D721Med (cell line): ENCODE results near the gene SLC35C1.

Experiments
- DNase-seq: peaks from one replicate; pipeline ENCODE4 v3.0.0; 2011; ENCODE audit warnings: low spot score; ENCODE audit not compliant: insufficient read length
- FAIRE-seq: peaks from 2 replicates; lab custom pipeline; 2011; peaks lifted over from hg19 to GRCh38; lab: Jason Lieb, UNC
- TF ChIP-seq, protein P1 (sequence below): IDR thresholded peaks from 2 replicates; pipeline ENCODE4 v1.5.1; 2012; ENCODE audit warnings: mild to moderate bottlenecking, control low read depth; ENCODE audit not compliant: insufficient read depth; ENCODE audit errors: missing control alignments

The SLC35C1 gene

DNA sequence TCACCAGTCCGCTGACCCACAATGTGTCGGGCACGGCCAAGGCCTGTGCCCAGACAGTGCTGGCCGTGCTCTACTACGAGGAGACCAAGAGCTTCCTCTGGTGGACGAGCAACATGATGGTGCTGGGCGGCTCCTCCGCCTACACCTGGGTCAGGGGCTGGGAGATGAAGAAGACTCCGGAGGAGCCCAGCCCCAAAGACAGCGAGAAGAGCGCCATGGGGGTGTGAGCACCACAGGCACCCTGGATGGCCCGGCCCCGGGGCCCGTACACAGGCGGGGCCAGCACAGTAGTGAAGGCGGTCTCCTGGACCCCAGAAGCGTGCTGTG is 6.1 kb downstream of the SLC35C1 start:
- no peak for FAIRE-seq
- DNase-seq, result no peak
- TF ChIP-seq, protein P1, sequence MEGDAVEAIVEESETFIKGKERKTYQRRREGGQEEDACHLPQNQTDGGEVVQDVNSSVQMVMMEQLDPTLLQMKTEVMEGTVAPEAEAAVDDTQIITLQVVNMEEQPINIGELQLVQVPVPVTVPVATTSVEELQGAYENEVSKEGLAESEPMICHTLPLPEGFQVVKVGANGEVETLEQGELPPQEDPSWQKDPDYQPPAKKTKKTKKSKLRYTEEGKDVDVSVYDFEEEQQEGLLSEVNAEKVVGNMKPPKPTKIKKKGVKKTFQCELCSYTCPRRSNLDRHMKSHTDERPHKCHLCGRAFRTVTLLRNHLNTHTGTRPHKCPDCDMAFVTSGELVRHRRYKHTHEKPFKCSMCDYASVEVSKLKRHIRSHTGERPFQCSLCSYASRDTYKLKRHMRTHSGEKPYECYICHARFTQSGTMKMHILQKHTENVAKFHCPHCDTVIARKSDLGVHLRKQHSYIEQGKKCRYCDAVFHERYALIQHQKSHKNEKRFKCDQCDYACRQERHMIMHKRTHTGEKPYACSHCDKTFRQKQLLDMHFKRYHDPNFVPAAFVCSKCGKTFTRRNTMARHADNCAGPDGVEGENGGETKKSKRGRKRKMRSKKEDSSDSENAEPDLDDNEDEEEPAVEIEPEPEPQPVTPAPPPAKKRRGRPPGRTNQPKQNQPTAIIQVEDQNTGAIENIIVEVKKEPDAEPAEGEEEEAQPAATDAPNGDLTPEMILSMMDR, result no peak

- FAIRE-seq (no peak), DNase-seq (no peak)
- TF ChIP-seq, protein P1, result no peak
Observed at GRCh38 chr11:45811571-45812290, 6.8 kb downstream of the SLC35C1 start.

- FAIRE-seq (no peak), DNase-seq (no peak)
- TF ChIP-seq, protein P1, result no peak
Observed at GRCh38 chr11:45812581-45813548, 7.9 kb downstream of the SLC35C1 start.

DNA sequence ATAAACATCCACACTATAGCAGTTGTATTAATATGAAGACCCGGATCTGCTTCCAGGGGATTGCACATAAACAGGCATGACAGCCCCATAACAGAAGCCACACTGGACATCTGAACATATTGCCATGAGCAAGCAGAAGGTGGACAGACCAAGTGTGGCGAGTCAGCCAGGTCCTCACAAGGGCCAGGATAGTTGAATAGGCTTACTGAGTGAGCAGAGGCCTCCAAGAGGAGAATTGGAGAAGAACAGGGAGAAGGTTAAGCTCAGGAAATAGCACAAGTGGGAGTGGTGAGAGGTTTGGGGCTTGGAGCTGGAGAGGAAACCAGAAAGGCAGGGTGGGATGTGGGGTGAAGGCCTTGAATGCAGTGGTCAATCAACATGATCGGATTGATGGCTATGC is 10.8 kb downstream of the SLC35C1 start:
- DNase-seq, result no peak
- TF ChIP-seq, protein P1, result no peak
- FAIRE-seq, result no peak

GRCh38 chr11:45816614-45817013 is 11.7 kb downstream of the SLC35C1 start:
- FAIRE-seq (no peak), DNase-seq (no peak)
- TF ChIP-seq, protein P1, result no peak

- no peak for FAIRE-seq
- TF ChIP-seq, protein P1, result no peak
- DNase-seq, result no peak
Observed at GRCh38 chr11:45817191-45817590, 12.2 kb downstream of the SLC35C1 start.
